Vagina (tissue), 2 donors: ENCODE data around the gene DTL.

Source experiments
- POLR2A ChIP-seq, 2 donors: fragments of 450-650 bp; IDR thresholded peaks; one replicate each; pipeline ENCODE4 v1.6.1; 2017; ENCODE audit warnings: antibody characterized with exemption in 2 of 2, mild to moderate bottlenecking in 2 of 2, moderate library complexity in 2 of 2
- TF ChIP-seq, protein P1 (sequence below), 3 experiments: fragments of 450-650 bp in 2 of 3; fragments of 200-600 bp in 1 of 3; sonication (generic) in 1 of 3; IDR thresholded peaks; one replicate each; pipeline ENCODE4 v1.5.1; 2017 to 2019; ENCODE audit warnings: antibody characterized with exemption in 3 of 3, mild to moderate bottlenecking in 2 of 3, moderate library complexity in 2 of 3

DNA sequence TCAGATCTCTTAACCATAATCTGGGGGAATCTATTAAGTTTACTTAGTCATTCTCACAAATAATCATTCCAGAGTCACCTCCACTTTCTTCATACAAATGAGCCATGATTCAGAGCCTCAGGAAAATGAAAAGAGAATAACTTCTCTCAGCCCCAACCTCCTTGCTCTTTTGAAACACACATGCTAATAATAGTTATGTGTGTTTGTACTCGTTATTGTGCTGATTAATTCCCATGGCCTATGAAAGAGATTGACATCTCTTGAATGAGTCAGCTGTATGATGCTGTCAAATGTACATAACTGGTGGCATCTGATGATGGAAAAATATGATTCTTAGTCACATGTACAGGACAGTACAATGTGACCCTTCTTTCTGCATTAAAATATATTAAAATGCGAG lies 41.5 kb downstream of the DTL start:
- TF ChIP-seq, protein P1, sequence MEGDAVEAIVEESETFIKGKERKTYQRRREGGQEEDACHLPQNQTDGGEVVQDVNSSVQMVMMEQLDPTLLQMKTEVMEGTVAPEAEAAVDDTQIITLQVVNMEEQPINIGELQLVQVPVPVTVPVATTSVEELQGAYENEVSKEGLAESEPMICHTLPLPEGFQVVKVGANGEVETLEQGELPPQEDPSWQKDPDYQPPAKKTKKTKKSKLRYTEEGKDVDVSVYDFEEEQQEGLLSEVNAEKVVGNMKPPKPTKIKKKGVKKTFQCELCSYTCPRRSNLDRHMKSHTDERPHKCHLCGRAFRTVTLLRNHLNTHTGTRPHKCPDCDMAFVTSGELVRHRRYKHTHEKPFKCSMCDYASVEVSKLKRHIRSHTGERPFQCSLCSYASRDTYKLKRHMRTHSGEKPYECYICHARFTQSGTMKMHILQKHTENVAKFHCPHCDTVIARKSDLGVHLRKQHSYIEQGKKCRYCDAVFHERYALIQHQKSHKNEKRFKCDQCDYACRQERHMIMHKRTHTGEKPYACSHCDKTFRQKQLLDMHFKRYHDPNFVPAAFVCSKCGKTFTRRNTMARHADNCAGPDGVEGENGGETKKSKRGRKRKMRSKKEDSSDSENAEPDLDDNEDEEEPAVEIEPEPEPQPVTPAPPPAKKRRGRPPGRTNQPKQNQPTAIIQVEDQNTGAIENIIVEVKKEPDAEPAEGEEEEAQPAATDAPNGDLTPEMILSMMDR (IDR thresholded peaks at IDR 0.05), result no peak
- TF ChIP-seq POLR2A (IDR thresholded peaks at IDR 0.05), result no peak
